ACHN (cell line): ENCODE results near the gene UBE2I.

Experiments
- DNase-seq: peaks from one replicate; pipeline ENCODE4 v3.0.0-alpha.2; 2015
- in situ Hi-C: cut with HindIII; loops from 2 replicates; pipeline ENCODE4 v1.10.0; 2017; ENCODE audit warnings: low sequenced_read_pairs, low pct_ligation_motif_present, low pct_unique_long_range_greater_than_20kb

The UBE2I gene

GRCh38 chr16:1362807-1363206 lies 53.4 kb downstream of the UBE2I start:
- no peak for DNase-seq
- in situ Hi-C loops: no loop called here

GRCh38 chr16:1363501-1364041 lies 54.1 kb downstream of the UBE2I start:
- peak; percentile 56 for DNase-seq
- in situ Hi-C loops: no loop called here

GRCh38 chr16:1364510-1364909 lies 55.1 kb downstream of the UBE2I start:
- in situ Hi-C loops: no loop called here

GRCh38 chr16:1366060-1366711 lies 56.8 kb downstream of the UBE2I start:
- DNase-seq: no peak
- in situ Hi-C loops: no loop called here

More at GRCh38 chr16:1364510-1364909, 55.1 kb downstream of the UBE2I start:
- no peak for DNase-seq

GRCh38 chr16:1366712-1367299 lies 57.4 kb downstream of the UBE2I start:
- in situ Hi-C loops: no loop called here
- no peak for DNase-seq

GRCh38 chr16:1367486-1368174 lies 58.2 kb downstream of the UBE2I start:
- DNase-seq: no peak
- in situ Hi-C loops: no loop called here

GRCh38 chr16:1371054-1371978 lies 61.9 kb downstream of the UBE2I start:
- no peak for DNase-seq
- in situ Hi-C loops: no loop called here

GRCh38 chr16:1372292-1372950 lies 63.0 kb downstream of the UBE2I start:
- DNase-seq: no peak
- in situ Hi-C loops: no loop called here

- no peak for DNase-seq
- in situ Hi-C loops: loop anchor here (25.0 kb wide), 1 partner anchor 87 kb away; no protein-coding TSS in a partner anchor
Observed at GRCh38 chr16:1374418-1375297, 65.2 kb downstream of the UBE2I start.

GRCh38 chr16:1375298-1375640 lies 65.8 kb downstream of the UBE2I start:
- in situ Hi-C loops: loop anchor here (25.0 kb wide), 1 partner anchor 88 kb away; no protein-coding TSS in a partner anchor
- DNase-seq: no peak

- DNase-seq: no peak
- in situ Hi-C loops: loop anchor here (25.0 kb wide), 1 partner anchor 89 kb away; no protein-coding TSS in a partner anchor
Observed at GRCh38 chr16:1375741-1376410, 66.4 kb downstream of the UBE2I start.
